ENCODE data around the gene ZNF319.

DNA sequence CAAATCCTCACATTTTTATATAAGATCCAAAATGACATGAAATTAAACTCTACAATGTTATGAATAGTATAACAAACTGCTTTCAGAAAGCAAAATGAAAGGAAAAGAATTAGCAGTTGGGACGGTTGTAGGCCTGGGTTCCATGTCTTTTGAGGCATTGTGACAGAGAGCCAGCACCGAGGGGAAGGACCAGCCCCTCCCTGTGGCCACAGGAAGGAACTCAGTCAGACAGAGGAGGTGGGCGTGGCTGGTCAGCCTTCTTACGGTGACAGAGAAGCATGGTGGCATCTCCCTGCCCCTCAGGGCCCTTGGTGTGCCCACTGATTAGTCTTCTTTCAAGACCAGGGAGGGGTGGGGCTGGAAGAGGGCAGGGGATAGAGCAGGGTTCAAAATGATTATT, 5.7 kb downstream of the ZNF319 start:
- TF ChIP-seq POLR2A (IDR thresholded peaks at IDR 0.05; ENCODE audit: low read depth, low read length) (no peak), POLR2AphosphoS5 (IDR thresholded peaks at IDR 0.05; ENCODE audit: low read depth, low read length) (no peak)
